ENCODE results near the gene GJB3.
"Not testable (repeated sequence)": the region's sequence is repeated elsewhere in the genome, so short reads cannot be mapped to it uniquely, and the experiment has no call there.

The GJB3 gene

DNA sequence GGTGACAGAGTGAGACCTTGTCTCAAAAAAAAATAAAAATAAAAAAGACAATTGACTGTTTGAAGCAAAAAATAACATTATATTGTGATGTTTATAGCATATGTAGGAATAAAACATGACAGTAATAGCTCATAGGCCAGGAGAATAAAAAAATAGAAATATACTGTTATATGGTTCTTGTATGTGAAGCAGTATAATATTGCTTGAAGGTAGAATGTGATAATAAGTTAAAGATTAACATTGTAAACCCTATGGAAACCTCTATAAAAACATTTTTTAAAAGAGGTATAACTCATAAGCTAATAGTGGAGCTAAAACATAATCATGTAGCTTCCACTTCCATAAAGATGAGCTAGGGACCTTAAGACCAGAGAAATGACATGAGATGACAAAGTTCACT is 35.3 kb downstream of the GJB3 start:
- ChIA-PET POLR2A (no interaction called here), CTCF (interaction anchor here (1.7 kb wide), 1 partner anchor 36 kb away, joined by 5 read pairs; no protein-coding TSS in a partner anchor)
- no peak for DNase-seq (ENCODE audit: extremely low spot score)
- TF ChIP-seq CTCF (IDR thresholded peaks at IDR 0.05; ENCODE audit: control extremely low read depth, extremely low read depth, low read depth, missing control alignments): no peak

DNA sequence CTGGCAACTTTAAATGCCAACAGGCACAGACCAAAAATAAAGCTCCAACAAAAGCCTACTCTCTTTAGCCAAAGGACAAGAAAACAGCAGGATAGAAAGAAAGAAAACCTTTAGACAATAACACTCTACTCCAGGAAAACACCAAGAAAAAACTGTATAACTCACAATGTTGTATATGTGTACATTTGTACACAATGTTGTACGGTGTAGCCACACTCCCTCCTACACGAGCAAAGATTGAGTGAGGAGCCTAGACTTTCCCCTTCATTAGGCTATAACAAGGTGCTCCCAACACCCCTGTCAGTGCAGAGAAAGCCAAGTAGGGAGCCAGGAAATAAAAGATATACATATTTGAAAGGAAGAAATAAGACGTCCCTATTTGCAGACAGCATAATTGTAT is 35.8 kb downstream of the GJB3 start:
- CTCF ChIA-PET: interaction anchor here (1.7 kb wide), 1 partner anchor 36 kb away, joined by 5 read pairs; no protein-coding TSS in a partner anchor
- POLR2A ChIA-PET: no interaction called here
- DNase-seq (ENCODE audit: extremely low spot score): no peak
- TF ChIP-seq CTCF (IDR thresholded peaks at IDR 0.05; ENCODE audit: control extremely low read depth, extremely low read depth, low read depth, missing control alignments): no peak

DNA sequence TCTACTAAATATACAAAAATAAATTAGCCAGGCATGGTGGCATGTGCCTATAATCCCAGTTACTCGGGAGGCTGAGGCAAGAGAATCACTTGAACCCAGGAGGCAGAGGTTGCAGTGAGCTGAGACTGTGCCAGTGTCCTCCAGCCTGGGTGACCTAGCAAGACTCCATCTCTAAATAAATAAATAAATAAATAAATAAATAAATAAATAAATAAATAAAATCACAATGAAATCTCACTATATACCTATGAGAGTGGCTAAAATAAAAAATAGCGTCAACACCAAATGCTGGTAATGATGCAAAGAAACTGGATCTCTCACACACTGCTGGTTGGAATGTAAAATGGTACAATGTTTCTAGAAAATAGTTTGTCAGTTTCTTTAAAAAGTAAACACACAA is 37.8 kb downstream of the GJB3 start:
- CTCF ChIA-PET; DNase-seq (ENCODE audit: extremely low spot score); POLR2A ChIA-PET: not testable (repeated sequence)

GRCh38 chr1:34822202-34822601 is 41.2 kb downstream of the GJB3 start:
- DNase-seq (ENCODE audit: extremely low spot score): no peak
- no peak for TF ChIP-seq CTCF (IDR thresholded peaks at IDR 0.05; ENCODE audit: control extremely low read depth, extremely low read depth, low read depth, missing control alignments)
- ChIA-PET CTCF (no interaction called here), POLR2A (no interaction called here)

DNA sequence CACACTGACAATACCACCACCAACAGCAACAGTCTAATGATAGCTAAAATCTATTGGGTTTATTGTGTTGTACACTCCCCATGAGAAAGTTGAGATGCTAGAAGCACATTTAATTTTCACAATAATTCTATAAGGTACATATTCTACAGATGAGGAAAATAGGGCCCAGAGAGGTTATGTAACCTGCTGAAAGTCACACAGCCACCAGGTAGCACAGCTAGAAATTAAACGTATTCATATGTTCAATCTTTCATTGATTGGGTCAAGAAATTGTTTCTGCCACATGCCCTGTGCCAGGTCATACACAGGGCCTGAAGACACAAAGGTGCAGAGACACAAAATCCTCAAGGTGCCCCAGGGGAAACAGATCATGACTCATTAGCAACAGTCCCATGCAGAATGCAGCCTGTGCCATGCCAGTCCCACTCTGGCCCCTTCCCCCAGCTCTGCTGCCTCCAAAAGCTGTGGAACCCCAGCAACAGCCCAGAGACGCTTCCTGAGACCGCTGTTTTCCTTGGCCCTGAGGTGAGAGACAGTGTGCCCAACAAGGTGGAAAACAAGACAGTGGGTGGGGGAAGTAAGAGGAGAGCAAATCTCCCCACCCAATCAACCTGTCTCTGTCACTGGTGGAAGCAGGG is 43.9 kb downstream of the GJB3 start:
- CTCF ChIA-PET: interaction anchor here (1.0 to 1.8 kb wide), 3 partner anchors 17 to 42 kb away, joined by 3 to 6 read pairs (median 3); no protein-coding TSS in a partner anchor
- POLR2A ChIA-PET: no interaction called here
- no peak for TF ChIP-seq CTCF (IDR thresholded peaks at IDR 0.05; ENCODE audit: control extremely low read depth, extremely low read depth, low read depth, missing control alignments)
- DNase-seq (ENCODE audit: extremely low spot score): no peak

- no peak for TF ChIP-seq CTCF (IDR thresholded peaks at IDR 0.05; ENCODE audit: control extremely low read depth, extremely low read depth, low read depth, missing control alignments)
- ChIA-PET CTCF (interaction anchor here (1.1 to 2.1 kb wide), 3 partner anchors 11 to 27 kb away, joined by 3 to 9 read pairs (median 4); no protein-coding TSS in a partner anchor), POLR2A (no interaction called here)
- no peak for DNase-seq (ENCODE audit: extremely low spot score)
Observed at GRCh38 chr1:34825455-34826091, 44.6 kb downstream of the GJB3 start.

GRCh38 chr1:34827341-34827941 is 46.4 kb downstream of the GJB3 start:
- CTCF ChIA-PET: interaction anchor here (2.1 kb wide), 1 partner anchor 25 kb away, joined by 9 read pairs; no protein-coding TSS in a partner anchor
- no peak for TF ChIP-seq CTCF (IDR thresholded peaks at IDR 0.05; ENCODE audit: control extremely low read depth, extremely low read depth, low read depth, missing control alignments)
- DNase-seq (ENCODE audit: extremely low spot score): no peak
- POLR2A ChIA-PET: no interaction called here

All from GM10248 (cell line).